PC-9 (cell line): ENCODE measurements around the gene DHX36. TPM values are rescaled to one million over a fixed set of nuclear protein-coding genes. Genes with fewer than 3 reads are reported as not detected.
A peak's percentile ranks its signal among the peaks of the same experiment; 100 is the strongest.

Source experiments
- BruUV-seq: library from RNA; stranded (reverse); fragments of 400-500 nt; replicated peaks from 2 replicates; lab custom pipeline; 2021; lab: Mats Ljungman, UMichigan
- CTCF ChIA-PET: fragments of 300-600 bp; sonication (Branson Sonifier 250); formaldehyde crosslinking; loops from one replicate; lab custom pipeline; 2022; ENCODE audit warnings: antibody characterized with exemption; lab: Charles Lee
- POLR2A ChIA-PET: fragments of 300-600 bp; sonication (Branson Sonifier 250); formaldehyde crosslinking; loops from one replicate; lab custom pipeline; 2022; ENCODE audit warnings: antibody characterized with exemption; ENCODE audit not compliant: unreplicated experiment; lab: Charles Lee
- DNase-seq, 2 experiments: peaks; one replicate each; pipeline versions ENCODE4 v3.0.0 to v3.0.0-alpha.2; 2015 to 2022; ENCODE audit warnings: mixed read lengths in 1 of 2
- H2AFZ ChIP-seq: fragments of 200-600 bp; sonication (generic); 2 replicates; pipeline ENCODE4 v1.8.1; 2017; ENCODE audit warnings: antibody characterized with exemption
- H3F3A ChIP-seq: fragments of 200-600 bp; sonication (generic); 2 replicates; pipeline ENCODE4 v1.8.1; 2017; ENCODE audit warnings: antibody characterized with exemption, mild to moderate bottlenecking, low read depth; ENCODE audit not compliant: insufficient read depth
- H3K27ac ChIP-seq: fragments of 200-600 bp; sonication (generic); 2 replicates; pipeline ENCODE4 v1.6.1; 2016; ENCODE audit warnings: mixed run types
- H3K27me3 ChIP-seq: fragments of 200-600 bp; sonication (generic); 2 replicates; pipeline ENCODE4 v1.6.1; 2016; ENCODE audit warnings: low read depth, mixed run types; ENCODE audit not compliant: insufficient read depth
- H3K36me3 ChIP-seq: fragments of 200-600 bp; sonication (generic); 2 replicates; pipeline ENCODE4 v1.6.1; 2016; ENCODE audit warnings: low read depth, mixed run types
- H3K4me1 ChIP-seq: fragments of 200-600 bp; sonication (generic); replicated peaks from 2 replicates; pipeline ENCODE4 v1.6.1; 2016; ENCODE audit warnings: mixed run types; ENCODE audit not compliant: insufficient read depth
- H3K4me2 ChIP-seq: fragments of 200-600 bp; sonication (generic); 2 replicates; pipeline ENCODE4 v1.6.1; 2017; ENCODE audit warnings: mixed run types
- H3K4me3 ChIP-seq: fragments of 200-600 bp; sonication (generic); 2 replicates; pipeline ENCODE4 v1.6.1; 2016; ENCODE audit warnings: mixed run types
- H3K79me2 ChIP-seq: fragments of 200-600 bp; sonication (generic); 2 replicates; pipeline ENCODE4 v1.6.1; 2017; ENCODE audit warnings: low read depth, mixed run types
- H3K9me2 ChIP-seq: fragments of 200-600 bp; sonication (generic); 2 replicates; pipeline ENCODE4 v1.8.1; 2017; ENCODE audit warnings: mild to moderate bottlenecking; ENCODE audit not compliant: insufficient read depth
- H3K9me3 ChIP-seq: fragments of 200-600 bp; sonication (generic); 2 replicates; pipeline ENCODE4 v1.8.1; 2016; ENCODE audit warnings: low read depth; ENCODE audit not compliant: insufficient read depth
- H4K20me1 ChIP-seq: fragments of 200-600 bp; sonication (generic); 2 replicates; pipeline ENCODE4 v1.8.1; 2017; ENCODE audit not compliant: insufficient read depth
- CTCF ChIP-seq: fragments of 200-600 bp; sonication (generic); conservative IDR thresholded peaks from 2 replicates; pipeline ENCODE4 v1.6.1; 2017; ENCODE audit warnings: mixed run types, antibody characterized with exemption, mild to moderate bottlenecking, moderate library complexity
- EZH2 ChIP-seq: fragments of 200-600 bp; sonication (generic); IDR thresholded peaks from 2 replicates; pipeline ENCODE4 v1.8.0; 2017; ENCODE audit warnings: antibody characterized with exemption, low read depth
- intact Hi-C: fragments of 100-400 bp; cut with micrococcal nuclease; formaldehyde crosslinking; loops from one replicate; pipeline ENCODE4 v1.10.0; 2022; ENCODE audit not compliant: unreplicated experiment
- total RNA-seq: library from RNA; stranded (reverse); gene quantifications from 2 replicates; pipeline ENCODE4 v1.2.3, GENCODE V29; 2021

DHX36 gene
- total RNA-seq, 1 experiment from 2014 or later: 64.2 TPM

GRCh38 chr3:154273381-154273780, 50.9 kb downstream of the DHX36 start:
- Histone ChIP-seq H3K36me3 (peaks cover 52% of the 10 kb centered on the region), H3K4me3 (no peak overlapping the region), H2AFZ (no peak overlapping the region), H4K20me1 (0 out of 2 replicates have a peak, but pooled peaks cover 4% of the 10 kb centered on the region), H3K79me2 (no peaks in the 10 kb centered on the region), H3K4me1 (no peaks in the 10 kb centered on the region), H3K27ac (no peak overlapping the region), H3F3A (no peaks in the 10 kb centered on the region), H3K9me3 (no peaks in the 10 kb centered on the region), H3K9me2 (no peaks in the 10 kb centered on the region), H3K27me3 (no peaks in the 10 kb centered on the region), H3K4me2 (no peak overlapping the region)
- POLR2A ChIA-PET: no interaction called here
- no peak for DNase-seq
- intact Hi-C loops: no loop called here
- TF ChIP-seq EZH2: no peak
- TF ChIP-seq CTCF: no peak
- CTCF ChIA-PET: no interaction called here
- BruUV-seq: no TSS peak

- H3K27ac ChIP-seq: no peak overlapping the region
- no peak for DNase-seq
- no peak overlapping the region for H3K4me3 ChIP-seq
- peaks cover 11% of the 10 kb centered on the region; the same call in 1 of the 2 replicates for H3K36me3 ChIP-seq
- H3K4me2 ChIP-seq: no peak overlapping the region
- CTCF ChIA-PET: no interaction called here
- H2AFZ ChIP-seq: no peak overlapping the region
- TF ChIP-seq CTCF (no peak), EZH2 (no peak)
- H4K20me1 ChIP-seq: no peaks in the 10 kb centered on the region; the same call in 1 of the 2 replicates
- H3K9me2 ChIP-seq: no peaks in the 10 kb centered on the region
- POLR2A ChIA-PET: no interaction called here
- no peaks in the 10 kb centered on the region for H3K9me3 ChIP-seq
- BruUV-seq: no TSS peak
- H3K4me1 ChIP-seq: no peaks in the 10 kb centered on the region
- H3K27me3 ChIP-seq: no peaks in the 10 kb centered on the region
- intact Hi-C loops: loop anchor here (10.0 kb wide), 1 partner anchor 1780 kb away; no protein-coding TSS in a partner anchor
- no peaks in the 10 kb centered on the region for H3K79me2 ChIP-seq
- peaks cover 3% of the 10 kb centered on the region; the same call in 1 of the 2 replicates for H3F3A ChIP-seq
Measured at GRCh38 chr3:154254527-154254926, 69.8 kb downstream of the DHX36 start.

GRCh38 chr3:154252759-154253638, 71.3 kb downstream of the DHX36 start:
- Histone ChIP-seq H3K9me2 (no peaks in the 10 kb centered on the region), H3K4me2 (no peak overlapping the region), H3K4me3 (no peak overlapping the region), H3K9me3 (no peaks in the 10 kb centered on the region), H3F3A (peaks cover 3% of the 10 kb centered on the region; the same call in 1 of the 2 replicates), H3K27me3 (no peaks in the 10 kb centered on the region), H4K20me1 (no peaks in the 10 kb centered on the region), H3K4me1 (no peaks in the 10 kb centered on the region), H3K27ac (no peak overlapping the region), H3K79me2 (no peaks in the 10 kb centered on the region), H2AFZ (no peak overlapping the region), H3K36me3 (peaks cover 10% of the 10 kb centered on the region; the same call in 1 of the 2 replicates)
- BruUV-seq: no TSS peak
- intact Hi-C loops: loop anchor here (1.0 to 10.0 kb wide), 5 partner anchors 157 to 1778 kb away; no protein-coding TSS in a partner anchor
- TF ChIP-seq CTCF (peak; percentile 95), EZH2 (no peak)
- ChIA-PET CTCF (no interaction called here), POLR2A (interaction anchor here (0.5 to 0.7 kb wide), 2 partner anchors 191 to 1167 kb away, joined by 4 to 7 read pairs; no protein-coding TSS in a partner anchor)
- DNase-seq: peak; percentile 60 to 85
